ENCODE data around the gene BSDC1. TPM values are rescaled to one million over a fixed set of nuclear protein-coding genes. Genes with fewer than 3 reads are reported as not detected.

The BSDC1 gene
- total RNA-seq, 4 donors from 2014 or later = 60.6 to 88.7 (median 83.8) TPM

GRCh38 chr1:32362474-32363313 lies 31.5 kb downstream of the BSDC1 start, which contains the start of the genes FAM229A and TSSK3:
Gene FAM229A (minus strand): TSS chr1:32362485. CDS start chr1:32362091, 394 bp downstream.
Gene TSSK3 (plus strand): TSS chr1:32362539. CDS start chr1:32362702, 163 bp downstream.
- Histone ChIP-seq H3K9me3 (no peaks in the 10 kb centered on the region), H3K4me1 (peaks cover 0 to 20% (median 14%) of the 10 kb centered on the region in 4 donors), H3K27me3 (no peaks in the 10 kb centered on the region), H3K4me3 (peak within 1 kb of the TSS; percentile 40 to 50 (median 43)), H3K36me3 (peaks cover 0 to 48% (median 15%) of the 10 kb centered on the region in 3 donors), H3K27ac (peak within 1 kb of the TSS; percentile 37 to 82 (median 74))
- no peak for DNase-seq (ENCODE audit: low spot score in 2 of 2)
- 49 to 52% methylated on average over 17 of the region's 17 CpGs for WGBS, 2 donors
- TF ChIP-seq EP300 (IDR thresholded peaks at IDR 0.05) = no peak
- TF ChIP-seq CTCF (IDR thresholded peaks at IDR 0.05) = no peak
- TF ChIP-seq POLR2A (IDR thresholded peaks at IDR 0.05) = no peak

GRCh38 chr1:32361674-32362473 lies 32.4 kb downstream of the BSDC1 start:
- peaks cover 0 to 40% (median 7%) of the 10 kb centered on the region in 3 donors for H3K36me3 ChIP-seq
- DNase-seq (ENCODE audit: low spot score in 2 of 2) = peak; percentile 37 to 47

GRCh38 chr1:32361308-32361673 lies 33.0 kb downstream of the BSDC1 start:
- no peak for DNase-seq (ENCODE audit: low spot score in 2 of 2)

More at GRCh38 chr1:32361674-32362473, 32.4 kb downstream of the BSDC1 start:
- peak overlapping the region; percentile 37 to 82 (median 74) for H3K27ac ChIP-seq
- peak in 1 of 2 donors; percentile 24 for TF ChIP-seq POLR2A (IDR thresholded peaks at IDR 0.05)
- peak; percentile 17 to 76 (median 52) for TF ChIP-seq CTCF (IDR thresholded peaks at IDR 0.05)
- TF ChIP-seq EP300 (IDR thresholded peaks at IDR 0.05) = peak in 1 of 2 donors; percentile 46
- peak overlapping the region; percentile 40 to 50 (median 43) for H3K4me3 ChIP-seq
- no peaks in the 10 kb centered on the region for H3K9me3 ChIP-seq
- no peaks in the 10 kb centered on the region for H3K27me3 ChIP-seq
- 6 to 9% methylated on average over 28 to 48 of the region's 91 CpGs for WGBS, 2 donors
- H3K4me1 ChIP-seq = peaks cover 0 to 20% (median 14%) of the 10 kb centered on the region in 4 donors

GRCh38 chr1:32358435-32358834 lies 35.8 kb downstream of the BSDC1 start:
- no peak overlapping the region for H3K27ac ChIP-seq
- TF ChIP-seq EP300 (IDR thresholded peaks at IDR 0.05) (no peak), CTCF (IDR thresholded peaks at IDR 0.05) (no peak), POLR2A (IDR thresholded peaks at IDR 0.05) (no peak)
- no peaks in the 10 kb centered on the region for H3K27me3 ChIP-seq
- WGBS, 2 donors = 75 to 79% methylated on average over 3 of the region's 3 CpGs
- no peak overlapping the region for H3K4me3 ChIP-seq
- peaks cover 0 to 39% (median 20%) of the 10 kb centered on the region in 4 donors for H3K4me1 ChIP-seq
- peaks cover 0 to 15% (median under 1%) of the 10 kb centered on the region in 3 donors for H3K36me3 ChIP-seq
- H3K9me3 ChIP-seq = no peaks in the 10 kb centered on the region
- no peak for DNase-seq (ENCODE audit: low spot score in 2 of 2)

More at GRCh38 chr1:32361308-32361673, 33.0 kb downstream of the BSDC1 start:
- 57 to 63% methylated on average over 6 to 20 of the region's 35 CpGs for WGBS, 2 donors
- H3K4me3 ChIP-seq = peak overlapping the region in 3 of 4 donors; percentile 40 to 50 (median 44)
- H3K36me3 ChIP-seq = peaks cover 0 to 34% (median 4%) of the 10 kb centered on the region in 3 donors
- no peaks in the 10 kb centered on the region for H3K9me3 ChIP-seq
- H3K27me3 ChIP-seq = no peaks in the 10 kb centered on the region
- TF ChIP-seq POLR2A (IDR thresholded peaks at IDR 0.05) (no peak), EP300 (IDR thresholded peaks at IDR 0.05) (peak in 1 of 2 donors; percentile 76), CTCF (IDR thresholded peaks at IDR 0.05) (no peak)
- peak overlapping the region; percentile 27 to 82 (median 74) for H3K27ac ChIP-seq
- peaks cover 0 to 20% (median 14%) of the 10 kb centered on the region in 4 donors for H3K4me1 ChIP-seq
